Coronary artery (tissue), 2 donors: ENCODE measurements around the gene IL26.

Experiments used
- DNase-seq: peaks from one replicate; pipeline ENCODE4 v3.0.0-alpha.2; 2017; ENCODE audit warnings: low spot score
- H3K27ac ChIP-seq, 2 donors: fragments of 200-600 bp; sonication (generic); one replicate each; pipeline ENCODE4 v1.5.1; 2016 to 2019
- H3K4me3 ChIP-seq: fragments of 200-600 bp; sonication (generic); 2 replicates; pipeline ENCODE4 v1.5.1; 2016; ENCODE audit warnings: mild to moderate bottlenecking, moderate library complexity
- TF ChIP-seq, protein P1 (sequence below): fragments of 200-600 bp; sonication (generic); IDR thresholded peaks from one replicate; pipeline ENCODE4 v1.5.1; 2019; ENCODE audit warnings: antibody characterized with exemption

The IL26 gene

GRCh38 chr12:68264857-68265256 lies 39.2 kb upstream of the IL26 start:
- H3K4me3 ChIP-seq, result no peak overlapping the region
- H3K27ac ChIP-seq, result no peak overlapping the region
- DNase-seq, result no peak
- TF ChIP-seq, protein P1, sequence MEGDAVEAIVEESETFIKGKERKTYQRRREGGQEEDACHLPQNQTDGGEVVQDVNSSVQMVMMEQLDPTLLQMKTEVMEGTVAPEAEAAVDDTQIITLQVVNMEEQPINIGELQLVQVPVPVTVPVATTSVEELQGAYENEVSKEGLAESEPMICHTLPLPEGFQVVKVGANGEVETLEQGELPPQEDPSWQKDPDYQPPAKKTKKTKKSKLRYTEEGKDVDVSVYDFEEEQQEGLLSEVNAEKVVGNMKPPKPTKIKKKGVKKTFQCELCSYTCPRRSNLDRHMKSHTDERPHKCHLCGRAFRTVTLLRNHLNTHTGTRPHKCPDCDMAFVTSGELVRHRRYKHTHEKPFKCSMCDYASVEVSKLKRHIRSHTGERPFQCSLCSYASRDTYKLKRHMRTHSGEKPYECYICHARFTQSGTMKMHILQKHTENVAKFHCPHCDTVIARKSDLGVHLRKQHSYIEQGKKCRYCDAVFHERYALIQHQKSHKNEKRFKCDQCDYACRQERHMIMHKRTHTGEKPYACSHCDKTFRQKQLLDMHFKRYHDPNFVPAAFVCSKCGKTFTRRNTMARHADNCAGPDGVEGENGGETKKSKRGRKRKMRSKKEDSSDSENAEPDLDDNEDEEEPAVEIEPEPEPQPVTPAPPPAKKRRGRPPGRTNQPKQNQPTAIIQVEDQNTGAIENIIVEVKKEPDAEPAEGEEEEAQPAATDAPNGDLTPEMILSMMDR, result no peak

GRCh38 chr12:68264158-68264855 lies 38.7 kb upstream of the IL26 start:
- no peak for DNase-seq
- TF ChIP-seq, protein P1, result no peak
- H3K4me3 ChIP-seq, result no peak overlapping the region
- no peak overlapping the region for H3K27ac ChIP-seq

GRCh38 chr12:68263366-68263765 lies 37.8 kb upstream of the IL26 start:
- no peak for DNase-seq
- TF ChIP-seq, protein P1, result no peak

GRCh38 chr12:68261896-68262295 lies 36.3 kb upstream of the IL26 start:
- no peak for DNase-seq
- H3K27ac ChIP-seq, result no peak overlapping the region
- TF ChIP-seq, protein P1, result no peak
- no peak overlapping the region for H3K4me3 ChIP-seq

More at GRCh38 chr12:68263366-68263765, 37.8 kb upstream of the IL26 start:
- no peak overlapping the region for H3K27ac ChIP-seq
- no peak overlapping the region for H3K4me3 ChIP-seq

- DNase-seq, result no peak
- no peak overlapping the region for H3K4me3 ChIP-seq
- H3K27ac ChIP-seq, result no peak overlapping the region
- TF ChIP-seq, protein P1, result no peak
These were observed 34.5 kb upstream of the IL26 start for GRCh38 chr12:68260153-68260552.

DNA sequence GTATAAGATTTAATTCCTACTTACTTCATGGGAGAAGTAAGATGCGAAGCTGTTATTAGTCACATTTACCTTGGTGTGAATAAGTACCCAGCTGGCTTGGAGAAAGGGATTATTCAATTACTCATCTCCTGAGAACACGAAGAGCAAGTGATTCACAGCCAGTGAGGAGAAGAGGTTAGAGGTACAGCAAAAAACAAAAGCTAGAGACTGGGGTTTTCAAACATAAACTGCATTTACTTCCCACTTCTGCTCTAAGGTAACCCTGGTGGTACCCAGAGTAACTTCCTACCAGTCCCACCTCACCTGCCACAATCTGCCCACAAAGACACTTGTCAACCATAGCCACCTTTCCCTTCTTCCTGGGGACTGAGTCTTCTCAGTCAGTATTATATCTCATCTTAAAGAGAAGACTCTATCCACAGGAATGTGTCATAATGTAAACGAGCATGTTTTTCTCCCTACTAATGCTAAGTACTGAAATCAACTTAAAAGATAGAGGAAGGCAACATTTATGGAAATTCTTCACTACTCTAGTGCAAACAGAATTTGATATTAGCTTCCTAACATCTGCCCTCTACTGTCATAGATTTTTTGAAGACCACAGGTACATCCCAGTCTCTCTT lies 33.8 kb upstream of the IL26 start:
- TF ChIP-seq, protein P1, result no peak
- DNase-seq, result no peak
- Histone ChIP-seq H3K4me3 (no peak overlapping the region), H3K27ac (no peak overlapping the region)

- no peak for DNase-seq
- Histone ChIP-seq H3K27ac (no peak within 1 kb of the TSS), H3K4me3 (no peak within 1 kb of the TSS)
- TF ChIP-seq, protein P1, result no peak
These were observed 27.9 kb upstream of the IL26 start, which contains the start of gene IL22 for GRCh38 chr12:68253504-68253903. IL22 (minus strand) TSS chr12:68253604; CDS start chr12:68253448, 156 bp downstream.
